Effector memory CD4-positive, alpha-beta T cell (primary cell): Measurements from ENCODE around the gene KIAA1217.
"Not testable (repeated sequence)": the region's sequence is repeated elsewhere in the genome, so short reads cannot be mapped to it uniquely, and the experiment has no call there.

Experiments
- DNase-seq, 3 donors: peaks; one replicate each; pipeline ENCODE4 v3.0.0-alpha.2; 2020
- H3K27ac ChIP-seq: 2 replicates; pipeline ENCODE4 v1.7.0; 2013; ENCODE audit warnings: mild to moderate bottlenecking, low read length, moderate library complexity; ENCODE audit not compliant: insufficient read depth, poor library complexity, severe bottlenecking
- H3K27me3 ChIP-seq: replicated peaks from 2 replicates; pipeline ENCODE4 v1.7.0; 2013; ENCODE audit warnings: mild to moderate bottlenecking, low read length; ENCODE audit not compliant: insufficient read depth, control insufficient read depth, poor library complexity, severe bottlenecking
- H3K36me3 ChIP-seq: 2 replicates; pipeline ENCODE4 v1.7.0; 2013; ENCODE audit warnings: mild to moderate bottlenecking, low read length, moderate library complexity; ENCODE audit not compliant: control insufficient read depth, insufficient read depth
- H3K4me1 ChIP-seq: 2 replicates; pipeline ENCODE4 v1.7.0; 2013; ENCODE audit warnings: low read length, mild to moderate bottlenecking; ENCODE audit not compliant: control insufficient read depth, insufficient read depth, poor library complexity, severe bottlenecking
- H3K4me3 ChIP-seq: 2 replicates; pipeline ENCODE4 v1.7.0; 2013; ENCODE audit warnings: low read length, low read depth, mild to moderate bottlenecking; ENCODE audit not compliant: insufficient read depth, poor library complexity, severe bottlenecking
- H3K9me3 ChIP-seq: 2 replicates; pipeline ENCODE4 v1.7.0; 2013; ENCODE audit warnings: mild to moderate bottlenecking, low read length, moderate library complexity; ENCODE audit not compliant: control insufficient read depth

KIAA1217 gene

DNA sequence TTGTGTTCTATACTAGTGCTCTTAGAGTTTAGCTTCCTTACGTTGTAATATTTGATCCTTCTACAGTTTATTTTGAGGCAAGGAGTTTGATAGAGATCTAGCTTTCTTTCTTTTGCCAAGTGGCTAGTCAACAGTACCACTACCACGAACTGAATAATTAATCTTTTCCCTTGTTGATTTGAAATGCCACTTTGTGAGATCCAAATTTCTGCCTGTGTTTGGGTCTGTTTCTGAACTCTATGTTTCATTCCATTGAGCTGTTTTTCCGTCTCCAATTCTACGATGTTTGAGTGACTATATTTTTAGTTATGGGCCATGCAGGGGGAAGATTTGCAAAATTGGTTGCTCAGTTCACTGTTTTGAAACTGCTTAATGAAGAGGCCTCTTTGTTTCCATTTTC lies 134.7 kb downstream of the KIAA1217 start:
- H3K36me3 ChIP-seq: no peaks in the 10 kb centered on the region
- no peaks in the 10 kb centered on the region for H3K4me1 ChIP-seq
- H3K9me3 ChIP-seq: no peaks in the 10 kb centered on the region
- H3K4me3 ChIP-seq: no peak overlapping the region
- DNase-seq: no peak
- H3K27me3 ChIP-seq: no peaks in the 10 kb centered on the region
- no peak overlapping the region for H3K27ac ChIP-seq

DNA sequence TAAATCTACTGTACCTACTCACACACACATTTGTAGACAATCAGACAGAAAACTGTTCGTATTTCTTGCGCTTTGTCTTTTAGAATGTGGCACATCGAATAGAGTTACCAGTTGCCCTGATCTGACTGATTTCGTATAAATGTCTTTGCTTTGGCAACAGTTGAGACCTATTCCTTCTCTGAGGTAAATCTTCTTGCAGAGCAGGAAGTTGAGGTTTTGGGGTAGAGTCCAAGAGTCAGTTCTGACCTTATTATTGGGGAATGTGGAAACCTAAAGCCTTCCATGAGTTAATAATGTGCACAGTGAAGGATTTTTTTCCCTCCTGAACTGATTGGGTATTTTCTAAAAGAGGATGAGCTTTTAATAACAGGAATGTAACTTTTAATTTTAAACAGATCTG lies 135.3 kb downstream of the KIAA1217 start:
- no peaks in the 10 kb centered on the region for H3K27me3 ChIP-seq
- H3K27ac ChIP-seq: no peak overlapping the region
- no peak overlapping the region for H3K4me3 ChIP-seq
- H3K9me3 ChIP-seq: no peaks in the 10 kb centered on the region
- no peaks in the 10 kb centered on the region for H3K36me3 ChIP-seq
- H3K4me1 ChIP-seq: no peaks in the 10 kb centered on the region
- no peak for DNase-seq

DNA sequence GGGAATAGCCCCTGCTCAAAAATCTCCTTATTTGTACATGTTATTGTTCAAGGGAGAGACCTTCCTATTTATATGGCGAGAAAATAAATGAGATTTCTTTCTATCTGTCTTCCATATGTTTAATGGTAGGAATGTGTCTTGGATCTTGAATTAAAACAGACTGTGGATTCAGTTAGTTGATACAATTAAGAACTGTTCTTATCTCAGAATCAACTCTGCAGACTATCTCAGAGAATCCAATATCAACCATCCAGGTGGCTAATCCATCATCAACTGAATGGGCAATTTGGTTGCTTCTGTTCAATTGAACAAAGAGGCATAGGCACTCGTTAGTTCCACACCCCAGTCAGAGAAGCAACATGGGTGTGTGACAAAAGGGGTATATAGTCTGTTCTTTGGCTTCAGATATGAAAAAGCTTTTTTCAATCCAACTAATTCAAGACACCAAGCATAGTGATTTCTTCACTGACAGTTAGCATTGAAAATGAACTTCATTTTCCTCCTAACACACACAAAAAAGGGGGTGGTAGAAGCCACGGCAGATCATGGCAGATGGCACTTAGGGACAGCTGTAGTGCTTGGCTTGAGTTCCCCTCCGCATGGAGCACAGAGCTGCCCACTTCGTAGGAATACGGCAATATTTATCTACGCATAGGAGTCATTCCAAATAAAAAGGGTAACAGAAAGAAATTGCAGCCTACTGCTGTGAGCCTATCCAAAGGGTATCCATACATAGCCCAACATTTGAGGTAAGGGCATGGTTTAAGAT lies 135.9 kb downstream of the KIAA1217 start:
- Histone ChIP-seq H3K9me3 (no peaks in the 10 kb centered on the region), H3K4me1 (no peaks in the 10 kb centered on the region), H3K27ac (no peak overlapping the region), H3K27me3 (no peaks in the 10 kb centered on the region), H3K4me3 (no peak overlapping the region), H3K36me3 (no peaks in the 10 kb centered on the region)
- no peak for DNase-seq

GRCh38 chr10:24346877-24347519 lies 138.1 kb downstream of the KIAA1217 start:
- Histone ChIP-seq H3K27ac (no peak overlapping the region), H3K9me3 (no peaks in the 10 kb centered on the region), H3K36me3 (no peaks in the 10 kb centered on the region), H3K4me3 (no peak overlapping the region), H3K27me3 (no peaks in the 10 kb centered on the region), H3K4me1 (no peaks in the 10 kb centered on the region)
- DNase-seq: no peak

DNA sequence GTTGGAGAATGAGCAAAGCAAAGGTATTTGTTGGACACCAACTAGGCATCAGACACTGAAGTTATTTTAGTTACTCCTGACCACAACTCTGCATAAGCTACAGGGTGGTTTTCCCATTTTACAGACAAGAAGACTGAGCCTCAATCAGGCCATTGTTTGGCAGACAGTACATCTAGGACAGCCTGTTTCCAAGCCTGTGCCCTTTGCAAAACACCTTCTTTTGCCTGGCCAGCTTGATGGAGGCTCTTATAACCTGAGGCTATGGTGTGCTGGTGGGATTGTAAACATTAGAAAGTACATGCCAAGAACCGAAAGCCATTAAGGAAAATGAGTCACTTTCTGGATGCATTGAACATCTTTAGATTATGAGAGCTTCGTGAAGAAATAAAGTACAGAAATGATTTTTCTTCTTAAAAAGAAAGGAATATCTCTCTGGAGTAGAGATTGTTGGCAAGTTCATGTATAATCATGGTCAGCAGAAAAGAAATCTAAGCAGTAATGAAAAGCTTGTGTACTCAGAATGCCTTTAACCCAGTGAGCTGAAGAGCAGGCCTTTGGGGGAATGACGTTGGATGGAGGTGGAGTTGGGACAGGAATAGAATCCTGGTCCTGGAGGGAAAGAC lies 140.6 kb downstream of the KIAA1217 start:
- Histone ChIP-seq H3K4me3 (no peak overlapping the region), H3K4me1 (no peaks in the 10 kb centered on the region), H3K27me3 (no peaks in the 10 kb centered on the region), H3K36me3 (no peaks in the 10 kb centered on the region), H3K9me3 (no peaks in the 10 kb centered on the region), H3K27ac (no peak overlapping the region)
- no peak for DNase-seq

DNA sequence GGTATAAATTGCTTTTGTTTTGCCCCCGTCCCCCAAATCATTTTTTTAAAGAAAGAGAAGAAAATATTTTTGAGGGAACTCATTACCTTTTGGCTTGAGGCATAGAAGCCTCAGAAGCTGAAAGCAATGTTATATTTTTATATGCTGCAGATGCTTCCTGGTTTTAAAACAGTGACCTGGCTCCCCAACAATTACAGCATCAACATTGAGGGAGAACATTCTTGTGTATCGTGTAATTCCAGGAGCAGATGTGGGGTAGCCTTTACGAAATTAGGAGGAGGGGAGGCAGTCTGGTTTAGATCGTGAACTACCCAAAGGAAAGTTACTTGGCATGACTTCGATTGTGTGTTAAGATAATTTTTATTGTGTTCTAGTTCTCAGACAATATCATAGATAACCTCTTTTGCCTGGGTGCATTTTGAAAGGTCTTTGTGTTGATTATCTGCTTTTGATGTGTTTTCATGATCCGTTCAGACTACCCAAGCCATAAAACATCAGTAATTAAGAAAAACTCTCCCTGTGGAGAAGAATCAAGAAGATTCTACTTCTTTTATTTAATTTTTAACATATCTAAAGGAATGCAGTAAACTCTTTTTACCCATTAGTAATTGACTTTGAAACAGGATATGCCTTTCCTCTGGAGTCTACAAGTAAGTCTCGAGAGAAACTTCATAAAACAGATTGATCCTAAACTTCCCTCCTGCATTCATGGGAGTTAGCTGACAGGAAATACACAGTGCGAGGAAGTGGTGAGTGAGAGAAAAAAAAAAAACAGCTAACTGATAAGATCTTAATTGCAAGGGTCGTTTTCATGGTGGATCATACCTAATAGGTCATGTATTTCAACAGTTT lies 141.4 kb downstream of the KIAA1217 start:
- Histone ChIP-seq H3K4me1 (no peaks in the 10 kb centered on the region), H3K27me3 (no peaks in the 10 kb centered on the region), H3K9me3 (no peaks in the 10 kb centered on the region), H3K36me3 (no peaks in the 10 kb centered on the region), H3K27ac (no peak overlapping the region), H3K4me3 (no peak overlapping the region)
- DNase-seq: no peak

DNA sequence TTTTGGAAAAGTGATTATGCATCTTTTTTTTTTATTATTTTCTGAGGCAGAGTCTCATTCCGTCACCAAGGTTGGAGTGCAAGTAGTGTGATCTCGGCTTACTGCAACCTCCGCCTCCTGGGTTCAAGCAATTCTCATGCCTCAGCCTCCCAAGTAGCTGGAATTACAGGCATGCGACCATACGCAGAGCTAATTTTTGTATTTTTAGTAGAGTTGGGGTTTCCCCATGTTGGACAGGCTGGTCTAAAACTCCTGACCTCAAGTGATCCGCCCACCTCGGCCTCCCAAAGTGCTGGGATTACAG lies 141.9 kb downstream of the KIAA1217 start:
- not testable (repeated sequence) for H3K9me3 ChIP-seq, H3K4me3 ChIP-seq, H3K27ac ChIP-seq, DNase-seq, H3K4me1 ChIP-seq, H3K36me3 ChIP-seq, H3K27me3 ChIP-seq

DNA sequence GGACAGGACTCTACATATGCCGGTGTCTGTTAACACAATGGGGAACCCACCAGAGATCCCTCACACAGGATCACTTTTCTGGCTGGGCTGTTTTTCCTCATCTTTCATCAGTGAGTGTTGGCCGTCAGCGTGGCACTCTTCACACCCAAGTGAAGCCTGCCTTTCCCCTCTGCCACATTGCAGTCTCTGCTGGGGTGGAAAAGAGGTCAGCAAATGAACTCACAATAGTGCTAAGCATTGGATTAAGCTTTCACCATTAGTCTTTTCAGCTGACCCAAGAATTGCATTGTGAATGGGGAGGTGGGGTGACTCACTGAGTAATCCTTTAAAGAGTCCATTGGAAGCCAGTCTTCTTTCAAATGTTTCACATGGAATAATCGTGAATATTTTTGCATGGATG lies 143.0 kb downstream of the KIAA1217 start:
- H3K27ac ChIP-seq: no peak overlapping the region
- H3K27me3 ChIP-seq: no peaks in the 10 kb centered on the region
- no peaks in the 10 kb centered on the region for H3K9me3 ChIP-seq
- H3K4me3 ChIP-seq: no peak overlapping the region
- DNase-seq: no peak
- H3K4me1 ChIP-seq: no peaks in the 10 kb centered on the region
- no peaks in the 10 kb centered on the region for H3K36me3 ChIP-seq

GRCh38 chr10:24352399-24352798 lies 143.5 kb downstream of the KIAA1217 start:
- no peak overlapping the region for H3K27ac ChIP-seq
- H3K27me3 ChIP-seq: no peaks in the 10 kb centered on the region
- no peaks in the 10 kb centered on the region for H3K36me3 ChIP-seq
- H3K4me1 ChIP-seq: no peaks in the 10 kb centered on the region
- H3K4me3 ChIP-seq: no peak overlapping the region
- no peaks in the 10 kb centered on the region for H3K9me3 ChIP-seq
- no peak for DNase-seq

DNA sequence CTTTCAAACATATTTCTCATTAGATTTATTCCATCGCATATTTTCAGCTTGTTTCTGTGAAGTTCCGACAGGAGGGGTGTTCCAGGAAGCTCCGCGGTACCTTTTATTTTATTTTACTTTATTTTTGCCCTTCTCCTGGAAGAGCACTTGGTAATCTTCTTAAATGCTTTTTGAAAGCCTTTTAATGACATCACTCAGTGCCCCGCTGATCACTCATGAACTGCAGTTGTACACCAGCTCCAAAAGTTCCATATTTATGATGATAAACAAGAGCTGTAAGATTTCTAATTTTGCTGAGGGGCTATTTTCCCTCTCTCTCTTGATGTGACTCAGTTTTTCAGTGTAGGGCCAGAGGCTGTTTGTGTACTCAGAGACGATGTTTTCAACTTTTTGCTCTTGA lies 144.4 kb downstream of the KIAA1217 start:
- Histone ChIP-seq H3K27ac (no peak overlapping the region), H3K27me3 (no peaks in the 10 kb centered on the region), H3K4me3 (no peak overlapping the region), H3K36me3 (no peaks in the 10 kb centered on the region), H3K4me1 (no peaks in the 10 kb centered on the region), H3K9me3 (no peaks in the 10 kb centered on the region)
- DNase-seq: no peak
